Skeletal muscle satellite cell (primary cell): ENCODE results near the gene RETREG3.
"Not testable (repeated sequence)": the region's sequence is repeated elsewhere in the genome, so short reads cannot be mapped to it uniquely, and the experiment has no call there.

Experiments
- H3K27me3 ChIP-seq: 2 replicates; pipeline ENCODE4 v1.7.0; 2013; ENCODE audit warnings: low read length; ENCODE audit not compliant: control insufficient read depth, insufficient read depth
- H3K36me3 ChIP-seq: 2 replicates; pipeline ENCODE4 v1.7.0; 2013; ENCODE audit warnings: mild to moderate bottlenecking, control low read depth, low read length; ENCODE audit not compliant: insufficient read depth
- H3K4me1 ChIP-seq: 2 replicates; pipeline ENCODE4 v1.7.0; 2013; ENCODE audit warnings: low read length; ENCODE audit not compliant: control insufficient read depth, insufficient read depth
- H3K4me2 ChIP-seq: 2 replicates; pipeline ENCODE4 v1.7.0; 2013; ENCODE audit warnings: mild to moderate bottlenecking, low read length
- H3K4me3 ChIP-seq: 2 replicates; pipeline ENCODE4 v1.7.0; 2013; ENCODE audit warnings: low read length
- H3K9ac ChIP-seq: 2 replicates; pipeline ENCODE4 v1.7.0; 2013; ENCODE audit warnings: mild to moderate bottlenecking, low read depth, low read length, moderate library complexity
- H3K9me3 ChIP-seq: replicated peaks from 2 replicates; pipeline ENCODE4 v1.7.0; 2013; ENCODE audit warnings: mild to moderate bottlenecking, control low read depth, low read length

RETREG3 gene

GRCh38 chr17:42629411-42630009 is 20.3 kb upstream of the RETREG3 start:
- H3K9me3 ChIP-seq, result no peaks in the 10 kb centered on the region
- no peak overlapping the region for H3K4me3 ChIP-seq
- H3K36me3 ChIP-seq, result no peaks in the 10 kb centered on the region
- H3K9ac ChIP-seq, result no peak overlapping the region
- H3K27me3 ChIP-seq, result no peaks in the 10 kb centered on the region
- no peak overlapping the region for H3K4me2 ChIP-seq
- H3K4me1 ChIP-seq, result peaks cover under 1% of the 10 kb centered on the region

GRCh38 chr17:42627032-42627764 is 18.0 kb upstream of the RETREG3 start:
- not testable (repeated sequence) for H3K4me3 ChIP-seq, H3K4me2 ChIP-seq, H3K9ac ChIP-seq, H3K9me3 ChIP-seq, H3K4me1 ChIP-seq, H3K36me3 ChIP-seq, H3K27me3 ChIP-seq

GRCh38 chr17:42623732-42624596 is 14.8 kb upstream of the RETREG3 start:
- Histone ChIP-seq H3K4me3 (no peak overlapping the region), H3K27me3 (no peaks in the 10 kb centered on the region), H3K9ac (no peak overlapping the region), H3K4me2 (no peak overlapping the region), H3K4me1 (peaks cover 5% of the 10 kb centered on the region), H3K9me3 (no peaks in the 10 kb centered on the region), H3K36me3 (no peaks in the 10 kb centered on the region)

GRCh38 chr17:42623271-42623670 is 14.1 kb upstream of the RETREG3 start:
- Histone ChIP-seq H3K4me1 (peaks cover 9% of the 10 kb centered on the region), H3K27me3 (no peaks in the 10 kb centered on the region), H3K4me2 (no peak overlapping the region), H3K4me3 (no peak overlapping the region), H3K36me3 (no peaks in the 10 kb centered on the region), H3K9me3 (no peaks in the 10 kb centered on the region), H3K9ac (no peak overlapping the region)

GRCh38 chr17:42621987-42622386 is 12.8 kb upstream of the RETREG3 start:
- not testable (repeated sequence) for H3K4me3 ChIP-seq, H3K9ac ChIP-seq, H3K36me3 ChIP-seq, H3K9me3 ChIP-seq, H3K27me3 ChIP-seq, H3K4me2 ChIP-seq
- H3K4me1 ChIP-seq, result peaks cover 11% of the 10 kb centered on the region

GRCh38 chr17:42618442-42619150 is 9.4 kb upstream of the RETREG3 start:
- Histone ChIP-seq H3K4me2 (no peak overlapping the region), H3K4me1 (peaks cover 6% of the 10 kb centered on the region), H3K27me3 (no peaks in the 10 kb centered on the region), H3K9ac (no peak overlapping the region), H3K9me3 (no peaks in the 10 kb centered on the region), H3K4me3 (no peak overlapping the region), H3K36me3 (peaks cover 21% of the 10 kb centered on the region)

- H3K4me3 ChIP-seq, result no peak overlapping the region
- H3K4me2 ChIP-seq, result no peak overlapping the region
- H3K4me1 ChIP-seq, result peaks cover 6% of the 10 kb centered on the region
- no peaks in the 10 kb centered on the region for H3K27me3 ChIP-seq
- no peaks in the 10 kb centered on the region for H3K9me3 ChIP-seq
- peaks cover 27% of the 10 kb centered on the region for H3K36me3 ChIP-seq
- H3K9ac ChIP-seq, result no peak overlapping the region
These were observed 8.8 kb upstream of the RETREG3 start for GRCh38 chr17:42617956-42618431.

- no peak overlapping the region for H3K4me2 ChIP-seq
These were observed 4.6 kb upstream of the RETREG3 start for GRCh38 chr17:42613699-42614295.

GRCh38 chr17:42612013-42612412 is 2.8 kb upstream of the RETREG3 start:
- Histone ChIP-seq H3K9ac (no peak overlapping the region), H3K4me1 (peaks cover 12% of the 10 kb centered on the region), H3K4me2 (no peak overlapping the region), H3K27me3 (no peaks in the 10 kb centered on the region), H3K9me3 (no peaks in the 10 kb centered on the region), H3K4me3 (no peak overlapping the region), H3K36me3 (peaks cover 40% of the 10 kb centered on the region)

More at GRCh38 chr17:42613699-42614295, 4.6 kb upstream of the RETREG3 start:
- no peak overlapping the region for H3K4me3 ChIP-seq
- peaks cover 40% of the 10 kb centered on the region for H3K36me3 ChIP-seq
- H3K27me3 ChIP-seq, result no peaks in the 10 kb centered on the region
- H3K9ac ChIP-seq, result no peak overlapping the region
- H3K4me1 ChIP-seq, result peaks cover 10% of the 10 kb centered on the region
- no peaks in the 10 kb centered on the region for H3K9me3 ChIP-seq

- peak overlapping the region; percentile 89 for H3K4me2 ChIP-seq
- H3K27me3 ChIP-seq, H3K9me3 ChIP-seq: not testable (repeated sequence)
- peak overlapping the region; percentile 84 for H3K9ac ChIP-seq
- peaks cover 30% of the 10 kb centered on the region for H3K36me3 ChIP-seq
- peaks cover 15% of the 10 kb centered on the region for H3K4me1 ChIP-seq
- H3K4me3 ChIP-seq, result peak overlapping the region; percentile 91
These were observed 934 bp upstream of the RETREG3 start for GRCh38 chr17:42609814-42610801.
